Measurements from ENCODE around the gene FCRL5. TPM values are rescaled to one million over a fixed set of nuclear protein-coding genes. Genes with fewer than 3 reads are reported as not detected.

The FCRL5 gene
- total RNA-seq, 1 experiment from 2014 or later: not detected

DNA sequence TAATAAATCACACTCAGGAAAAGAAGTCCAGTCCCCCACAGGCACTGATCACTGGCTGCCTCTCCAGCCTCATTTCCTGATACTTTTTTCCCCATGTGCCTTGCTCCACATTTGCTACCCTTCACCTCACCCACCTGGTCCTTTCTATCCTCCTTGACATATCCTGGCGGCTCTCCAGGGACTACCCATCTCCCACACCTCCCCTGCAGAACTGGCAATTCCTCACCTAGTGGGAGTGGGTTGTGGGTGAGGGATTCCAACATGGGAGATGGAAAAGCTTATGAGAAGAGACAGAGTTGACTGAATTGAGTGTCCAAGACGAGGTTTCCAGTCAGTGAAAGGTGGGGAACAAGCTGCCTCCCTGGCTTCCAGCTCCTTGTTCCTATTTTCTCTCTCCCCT is 69.6 kb downstream of the FCRL5 start:
- intact Hi-C loops (cut with micrococcal nuclease; ENCODE audit: unreplicated experiment): no loop called here
- BruUV-seq (replicated peaks): no TSS peak

DNA sequence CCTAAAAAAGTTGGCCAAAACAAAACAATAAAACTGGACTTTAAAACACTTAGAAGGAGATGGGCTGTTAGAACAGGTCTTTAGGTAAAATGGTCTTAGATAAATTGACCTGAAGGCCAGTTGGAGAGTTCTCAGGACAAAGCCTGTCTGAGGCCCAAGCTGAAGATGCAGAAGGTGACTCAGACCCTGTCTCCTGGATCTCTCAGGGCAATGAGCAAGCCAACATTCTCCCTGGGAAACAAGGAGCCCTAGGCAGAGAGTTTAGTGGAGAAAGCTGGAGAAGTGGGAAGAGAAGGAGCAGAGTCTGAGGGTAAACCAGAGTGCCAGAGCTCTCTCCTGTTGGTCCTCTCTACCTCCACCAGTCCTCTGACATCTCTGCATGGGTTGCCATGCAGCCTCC is 70.1 kb downstream of the FCRL5 start:
- intact Hi-C loops (cut with micrococcal nuclease; ENCODE audit: unreplicated experiment): no loop called here
- DNase-seq (ENCODE audit: low spot score): no peak
- BruUV-seq (replicated peaks): no TSS peak

More for the DNA sequence above, 69.6 kb downstream of the FCRL5 start:
- no peaks in the 10 kb centered on the region for H3K9me3 ChIP-seq (ENCODE audit: low read depth, low read length, poor library complexity, severe bottlenecking)
- TF ChIP-seq, protein P1, sequence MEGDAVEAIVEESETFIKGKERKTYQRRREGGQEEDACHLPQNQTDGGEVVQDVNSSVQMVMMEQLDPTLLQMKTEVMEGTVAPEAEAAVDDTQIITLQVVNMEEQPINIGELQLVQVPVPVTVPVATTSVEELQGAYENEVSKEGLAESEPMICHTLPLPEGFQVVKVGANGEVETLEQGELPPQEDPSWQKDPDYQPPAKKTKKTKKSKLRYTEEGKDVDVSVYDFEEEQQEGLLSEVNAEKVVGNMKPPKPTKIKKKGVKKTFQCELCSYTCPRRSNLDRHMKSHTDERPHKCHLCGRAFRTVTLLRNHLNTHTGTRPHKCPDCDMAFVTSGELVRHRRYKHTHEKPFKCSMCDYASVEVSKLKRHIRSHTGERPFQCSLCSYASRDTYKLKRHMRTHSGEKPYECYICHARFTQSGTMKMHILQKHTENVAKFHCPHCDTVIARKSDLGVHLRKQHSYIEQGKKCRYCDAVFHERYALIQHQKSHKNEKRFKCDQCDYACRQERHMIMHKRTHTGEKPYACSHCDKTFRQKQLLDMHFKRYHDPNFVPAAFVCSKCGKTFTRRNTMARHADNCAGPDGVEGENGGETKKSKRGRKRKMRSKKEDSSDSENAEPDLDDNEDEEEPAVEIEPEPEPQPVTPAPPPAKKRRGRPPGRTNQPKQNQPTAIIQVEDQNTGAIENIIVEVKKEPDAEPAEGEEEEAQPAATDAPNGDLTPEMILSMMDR (conservative IDR thresholded peaks at IDR 0.05; ENCODE audit: low read depth, low read length): no peak
- TF ChIP-seq EZH2 (IDR thresholded peaks at IDR 0.05; ENCODE audit: borderline replicate concordance, low read depth, low read length, poor library complexity, severe bottlenecking): no peak
- no peak overlapping the region for H3K4me3 ChIP-seq (ENCODE audit: low read depth, low read length, poor library complexity, severe bottlenecking)
- H3K4me1 ChIP-seq (ENCODE audit: insufficient read depth, low read length, poor library complexity, severe bottlenecking): no peaks in the 10 kb centered on the region
- CTCF ChIA-PET: no interaction called here
- POLR2A ChIA-PET (ENCODE audit: low non-redundant PET): no interaction called here
- H3K27me3 ChIP-seq (replicated peaks; ENCODE audit: insufficient read depth, low read depth, low read length, poor library complexity): peaks cover 21% of the 10 kb centered on the region
- H3K27ac ChIP-seq (ENCODE audit: low read depth, low read length, poor library complexity, severe bottlenecking): no peak overlapping the region
- no peaks in the 10 kb centered on the region for H3K36me3 ChIP-seq (ENCODE audit: insufficient read depth, low read length, poor library complexity, severe bottlenecking)
- DNase-seq (ENCODE audit: low spot score): no peak

DNA sequence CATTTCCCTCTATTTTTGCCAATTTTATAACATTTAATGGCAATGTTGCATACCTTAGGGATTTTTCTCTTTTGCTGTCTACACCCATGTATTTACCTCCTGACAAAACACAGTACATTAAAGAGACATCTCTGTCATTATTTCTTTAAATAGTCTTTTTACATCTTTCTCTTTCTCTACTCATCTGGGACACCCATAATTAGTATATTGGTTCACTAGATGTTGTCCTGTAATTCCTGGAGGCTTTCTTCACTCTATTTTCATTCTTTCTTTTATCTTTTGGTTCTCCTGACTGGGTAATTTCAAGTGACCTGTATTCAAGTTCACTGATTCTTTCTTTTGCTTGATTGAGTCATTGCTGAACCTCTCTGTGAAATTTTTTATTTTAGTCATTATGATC is 74.3 kb downstream of the FCRL5 start:
- TF ChIP-seq, protein P1 (conservative IDR thresholded peaks at IDR 0.05; ENCODE audit: low read depth, low read length): no peak
- TF ChIP-seq EZH2 (IDR thresholded peaks at IDR 0.05; ENCODE audit: borderline replicate concordance, low read depth, low read length, poor library complexity, severe bottlenecking): no peak
- Histone ChIP-seq H3K4me1 (ENCODE audit: insufficient read depth, low read length, poor library complexity, severe bottlenecking) (no peaks in the 10 kb centered on the region), H3K4me3 (ENCODE audit: low read depth, low read length, poor library complexity, severe bottlenecking) (no peak overlapping the region), H3K36me3 (ENCODE audit: insufficient read depth, low read length, poor library complexity, severe bottlenecking) (no peaks in the 10 kb centered on the region), H3K27me3 (replicated peaks; ENCODE audit: insufficient read depth, low read depth, low read length, poor library complexity) (peaks cover 28% of the 10 kb centered on the region), H3K9me3 (ENCODE audit: low read depth, low read length, poor library complexity, severe bottlenecking) (peaks cover 4% of the 10 kb centered on the region), H3K27ac (ENCODE audit: low read depth, low read length, poor library complexity, severe bottlenecking) (no peak overlapping the region)
- BruUV-seq (replicated peaks): no TSS peak
- DNase-seq (ENCODE audit: low spot score): no peak
- ChIA-PET POLR2A (ENCODE audit: low non-redundant PET) (no interaction called here), CTCF (no interaction called here)
- intact Hi-C loops (cut with micrococcal nuclease; ENCODE audit: unreplicated experiment): no loop called here

More for the DNA sequence above, 70.1 kb downstream of the FCRL5 start:
- CTCF ChIA-PET: no interaction called here
- POLR2A ChIA-PET (ENCODE audit: low non-redundant PET): interaction anchor here (0.6 kb wide), 1 partner anchor 1295 kb away, joined by 4 read pairs; no protein-coding TSS in a partner anchor
- Histone ChIP-seq H3K36me3 (ENCODE audit: insufficient read depth, low read length, poor library complexity, severe bottlenecking) (no peaks in the 10 kb centered on the region), H3K27me3 (replicated peaks; ENCODE audit: insufficient read depth, low read depth, low read length, poor library complexity) (peaks cover 21% of the 10 kb centered on the region), H3K4me1 (ENCODE audit: insufficient read depth, low read length, poor library complexity, severe bottlenecking) (no peaks in the 10 kb centered on the region), H3K27ac (ENCODE audit: low read depth, low read length, poor library complexity, severe bottlenecking) (no peak overlapping the region), H3K9me3 (ENCODE audit: low read depth, low read length, poor library complexity, severe bottlenecking) (no peaks in the 10 kb centered on the region), H3K4me3 (ENCODE audit: low read depth, low read length, poor library complexity, severe bottlenecking) (no peak overlapping the region)
- TF ChIP-seq, protein P1 (conservative IDR thresholded peaks at IDR 0.05; ENCODE audit: low read depth, low read length): no peak
